Measurements from ENCODE around the gene FRAS1.

The FRAS1 gene

GRCh38 chr4:78310007-78310739 lies 253.1 kb downstream of the FRAS1 start:
- no peak for DNase-seq (ENCODE audit: extremely low read depth, low read depth)
- H3K4me3 ChIP-seq (replicated peaks; ENCODE audit: low read depth, low read length), result no peak overlapping the region
- TF ChIP-seq CTCF (IDR thresholded peaks at IDR 0.05; ENCODE audit: low read depth, low read length, missing control alignments), result no peak

GRCh38 chr4:78310740-78311115 lies 253.6 kb downstream of the FRAS1 start:
- no peak for DNase-seq (ENCODE audit: extremely low read depth, low read depth)
- no peak for TF ChIP-seq CTCF (IDR thresholded peaks at IDR 0.05; ENCODE audit: low read depth, low read length, missing control alignments)
- no peak overlapping the region for H3K4me3 ChIP-seq (replicated peaks; ENCODE audit: low read depth, low read length)

GRCh38 chr4:78311306-78311705 lies 254.2 kb downstream of the FRAS1 start:
- TF ChIP-seq CTCF (IDR thresholded peaks at IDR 0.05; ENCODE audit: low read depth, low read length, missing control alignments), result no peak
- DNase-seq (ENCODE audit: extremely low read depth, low read depth), result no peak
- no peak overlapping the region for H3K4me3 ChIP-seq (replicated peaks; ENCODE audit: low read depth, low read length)

- H3K4me3 ChIP-seq (replicated peaks; ENCODE audit: low read depth, low read length), result no peak overlapping the region
- DNase-seq (ENCODE audit: extremely low read depth, low read depth), result no peak
- TF ChIP-seq CTCF (IDR thresholded peaks at IDR 0.05; ENCODE audit: low read depth, low read length, missing control alignments), result no peak
Measured at GRCh38 chr4:78312989-78313753, 256.0 kb downstream of the FRAS1 start.

- no peak overlapping the region for H3K4me3 ChIP-seq (replicated peaks; ENCODE audit: low read depth, low read length)
- DNase-seq (ENCODE audit: extremely low read depth, low read depth), result no peak
- TF ChIP-seq CTCF (IDR thresholded peaks at IDR 0.05; ENCODE audit: low read depth, low read length, missing control alignments), result no peak
Measured at GRCh38 chr4:78313754-78314120, 256.6 kb downstream of the FRAS1 start.

GRCh38 chr4:78318126-78318525 lies 261.0 kb downstream of the FRAS1 start:
- H3K4me3 ChIP-seq (replicated peaks; ENCODE audit: low read depth, low read length), result no peak overlapping the region
- no peak for DNase-seq (ENCODE audit: extremely low read depth, low read depth)
- TF ChIP-seq CTCF (IDR thresholded peaks at IDR 0.05; ENCODE audit: low read depth, low read length, missing control alignments), result no peak

All from HFF-Myc (cell line).